HEK293 (cell line): ENCODE results near the gene RFPL2.

Source experiments
- CTCF ChIP-seq: fragments of 450-650 bp; formaldehyde crosslinking; IDR thresholded peaks from 2 replicates; pipeline ENCODE4 v1.5.1; 2016; ENCODE audit warnings: missing biosample characterization, missing genetic modification characterization
- IKZF3 ChIP-seq: fragments of 450-650 bp; IDR thresholded peaks from 2 replicates; pipeline ENCODE4 v1.5.0; 2018; ENCODE audit warnings: missing biosample characterization, mild to moderate bottlenecking, missing genetic modification characterization, moderate library complexity
- KLF1 ChIP-seq: fragments of 450-650 bp; formaldehyde crosslinking; IDR thresholded peaks from 2 replicates; pipeline ENCODE4 v1.5.1; 2016; ENCODE audit warnings: missing biosample characterization, missing genetic modification characterization
- MEIS1 ChIP-seq: sonication (generic); formaldehyde crosslinking; IDR thresholded peaks from 2 replicates; pipeline ENCODE4 v1.8.1; 2022; ENCODE audit warnings: missing genetic modification reagents, mild to moderate bottlenecking, borderline replicate concordance
- OVOL3 ChIP-seq: fragments of 450-650 bp; formaldehyde crosslinking; IDR thresholded peaks from 2 replicates; pipeline ENCODE4 v1.5.1; 2016; ENCODE audit warnings: missing biosample characterization, missing genetic modification characterization
- REPIN1 ChIP-seq: fragments of 450-650 bp; formaldehyde crosslinking; IDR thresholded peaks from 2 replicates; pipeline ENCODE4 v1.5.1; 2017; ENCODE audit warnings: missing biosample characterization, missing genetic modification characterization, low read depth
- SCRT1 ChIP-seq: fragments of 450-650 bp; formaldehyde crosslinking; IDR thresholded peaks from 2 replicates; pipeline ENCODE4 v1.5.1; 2016; ENCODE audit warnings: missing biosample characterization, missing genetic modification characterization, borderline replicate concordance
- SP3 ChIP-seq: fragments of 450-650 bp; formaldehyde crosslinking; IDR thresholded peaks from 2 replicates; pipeline ENCODE4 v1.5.1; 2016; ENCODE audit warnings: missing biosample characterization, missing genetic modification characterization
- TRIM28 ChIP-seq: IDR thresholded peaks from 2 replicates; pipeline ENCODE4 v1.6.1; 2011; ENCODE audit warnings: low read length, control low read depth, borderline replicate concordance
- ZFP69B ChIP-seq: fragments of 450-650 bp; formaldehyde crosslinking; IDR thresholded peaks from 2 replicates; pipeline ENCODE4 v1.5.1; 2016; ENCODE audit warnings: missing biosample characterization, missing genetic modification characterization
- ZNF132 ChIP-seq: fragments of 450-650 bp; formaldehyde crosslinking; IDR thresholded peaks from 2 replicates; pipeline ENCODE4 v1.5.1; 2017; ENCODE audit warnings: missing biosample characterization, missing genetic modification characterization, borderline replicate concordance
- ZNF140 ChIP-seq: fragments of 450-650 bp; formaldehyde crosslinking; IDR thresholded peaks from 2 replicates; pipeline ENCODE4 v1.5.1; 2016; ENCODE audit warnings: missing biosample characterization, missing genetic modification characterization
- ZNF16 ChIP-seq: fragments of 450-650 bp; formaldehyde crosslinking; IDR thresholded peaks from 2 replicates; pipeline ENCODE4 v1.5.1; 2016; ENCODE audit warnings: low read depth, missing biosample characterization, missing genetic modification characterization
- ZNF169 ChIP-seq: fragments of 450-650 bp; formaldehyde crosslinking; IDR thresholded peaks from 2 replicates; pipeline ENCODE4 v1.5.1; 2016; ENCODE audit warnings: missing biosample characterization, missing genetic modification characterization
- ZNF18 ChIP-seq: fragments of 450-650 bp; formaldehyde crosslinking; IDR thresholded peaks from 2 replicates; pipeline ENCODE4 v1.5.1; 2016; ENCODE audit warnings: missing biosample characterization, missing genetic modification characterization
- ZNF184 ChIP-seq: fragments of 450-650 bp; IDR thresholded peaks from 2 replicates; pipeline ENCODE4 v1.5.1; 2018; ENCODE audit warnings: missing biosample characterization, mild to moderate bottlenecking, missing genetic modification characterization
- ZNF202 ChIP-seq: fragments of 450-650 bp; formaldehyde crosslinking; IDR thresholded peaks from 2 replicates; pipeline ENCODE4 v1.5.1; 2016; ENCODE audit warnings: missing biosample characterization, missing genetic modification characterization, borderline replicate concordance
- ZNF350 ChIP-seq: fragments of 450-650 bp; formaldehyde crosslinking; IDR thresholded peaks from 2 replicates; pipeline ENCODE4 v1.5.0; 2017; ENCODE audit warnings: missing biosample characterization, mild to moderate bottlenecking, missing genetic modification characterization
- ZNF530 ChIP-seq: fragments of 450-650 bp; formaldehyde crosslinking; IDR thresholded peaks from 2 replicates; pipeline ENCODE4 v1.5.1; 2016; ENCODE audit warnings: low read depth, missing biosample characterization, missing genetic modification characterization
- ZNF629 ChIP-seq: fragments of 450-650 bp; formaldehyde crosslinking; IDR thresholded peaks from 2 replicates; pipeline ENCODE4 v1.5.1; 2017; ENCODE audit warnings: missing biosample characterization, missing genetic modification characterization
- ZNF692 ChIP-seq: fragments of 450-650 bp; formaldehyde crosslinking; IDR thresholded peaks from 2 replicates; pipeline ENCODE4 v1.5.1; 2016; ENCODE audit warnings: missing biosample characterization, missing genetic modification characterization
- ZNF747 ChIP-seq: fragments of 450-650 bp; formaldehyde crosslinking; IDR thresholded peaks from 2 replicates; pipeline ENCODE4 v1.5.1; 2016; ENCODE audit warnings: missing biosample characterization, missing genetic modification characterization
- ZSCAN18 ChIP-seq: fragments of 450-650 bp; formaldehyde crosslinking; IDR thresholded peaks from 2 replicates; pipeline ENCODE4 v1.5.1; 2016; ENCODE audit warnings: missing biosample characterization, missing genetic modification characterization
- ZSCAN5A ChIP-seq: fragments of 450-650 bp; formaldehyde crosslinking; IDR thresholded peaks from 2 replicates; pipeline ENCODE4 v1.5.1; 2016; ENCODE audit warnings: missing biosample characterization, missing genetic modification characterization
- TF ChIP-seq, protein P1 (sequence below): fragments of 450-650 bp; formaldehyde crosslinking; IDR thresholded peaks from 2 replicates; pipeline ENCODE4 v1.5.1; 2016; ENCODE audit warnings: missing biosample characterization, missing genetic modification characterization
- TF ChIP-seq, protein P2 (sequence below): fragments of 450-650 bp; formaldehyde crosslinking; conservative IDR thresholded peaks from 2 replicates; pipeline ENCODE4 v1.5.1; 2016; ENCODE audit warnings: low read depth, missing biosample characterization, missing genetic modification characterization

Gene RFPL2

GRCh38 chr22:32204040-32204855 is 625 bp downstream of the RFPL2 start (continued):
- TF ChIP-seq ZSCAN18 (tag by site-specific recombination) (no peak), SCRT1 (no peak), ZNF140 (no peak), ZNF132 (no peak), ZFP69B (tag by site-specific recombination) (no peak), ZNF629 (no peak), OVOL3 (no peak), ZNF16 (no peak), ZNF184 (tag by site-specific recombination) (no peak), CTCF (peak; percentile 85), ZNF530 (tag by site-specific recombination) (no peak), SP3 (tag by site-specific recombination) (peak; percentile 31; the same call in 1 of the 2 replicates), ZNF350 (no peak), REPIN1 (no peak), MEIS1 (CRISPR knock-in tag) (no peak), TRIM28 (no peak), ZSCAN5A (no peak), KLF1 (tag by site-specific recombination) (no peak), ZNF169 (tag by site-specific recombination) (no peak), ZNF18 (tag by site-specific recombination) (no peak), ZNF692 (tag by site-specific recombination) (no peak), ZNF202 (tag by site-specific recombination) (no peak), IKZF3 (tag by site-specific recombination) (no peak), ZNF747 (tag by site-specific recombination) (no peak)
- TF ChIP-seq, protein P1, sequence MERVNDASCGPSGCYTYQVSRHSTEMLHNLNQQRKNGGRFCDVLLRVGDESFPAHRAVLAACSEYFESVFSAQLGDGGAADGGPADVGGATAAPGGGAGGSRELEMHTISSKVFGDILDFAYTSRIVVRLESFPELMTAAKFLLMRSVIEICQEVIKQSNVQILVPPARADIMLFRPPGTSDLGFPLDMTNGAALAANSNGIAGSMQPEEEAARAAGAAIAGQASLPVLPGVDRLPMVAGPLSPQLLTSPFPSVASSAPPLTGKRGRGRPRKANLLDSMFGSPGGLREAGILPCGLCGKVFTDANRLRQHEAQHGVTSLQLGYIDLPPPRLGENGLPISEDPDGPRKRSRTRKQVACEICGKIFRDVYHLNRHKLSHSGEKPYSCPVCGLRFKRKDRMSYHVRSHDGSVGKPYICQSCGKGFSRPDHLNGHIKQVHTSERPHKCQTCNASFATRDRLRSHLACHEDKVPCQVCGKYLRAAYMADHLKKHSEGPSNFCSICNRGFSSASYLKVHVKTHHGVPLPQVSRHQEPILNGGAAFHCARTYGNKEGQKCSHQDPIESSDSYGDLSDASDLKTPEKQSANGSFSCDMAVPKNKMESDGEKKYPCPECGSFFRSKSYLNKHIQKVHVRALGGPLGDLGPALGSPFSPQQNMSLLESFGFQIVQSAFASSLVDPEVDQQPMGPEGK, result peak; percentile 84
- TF ChIP-seq, protein P2, sequence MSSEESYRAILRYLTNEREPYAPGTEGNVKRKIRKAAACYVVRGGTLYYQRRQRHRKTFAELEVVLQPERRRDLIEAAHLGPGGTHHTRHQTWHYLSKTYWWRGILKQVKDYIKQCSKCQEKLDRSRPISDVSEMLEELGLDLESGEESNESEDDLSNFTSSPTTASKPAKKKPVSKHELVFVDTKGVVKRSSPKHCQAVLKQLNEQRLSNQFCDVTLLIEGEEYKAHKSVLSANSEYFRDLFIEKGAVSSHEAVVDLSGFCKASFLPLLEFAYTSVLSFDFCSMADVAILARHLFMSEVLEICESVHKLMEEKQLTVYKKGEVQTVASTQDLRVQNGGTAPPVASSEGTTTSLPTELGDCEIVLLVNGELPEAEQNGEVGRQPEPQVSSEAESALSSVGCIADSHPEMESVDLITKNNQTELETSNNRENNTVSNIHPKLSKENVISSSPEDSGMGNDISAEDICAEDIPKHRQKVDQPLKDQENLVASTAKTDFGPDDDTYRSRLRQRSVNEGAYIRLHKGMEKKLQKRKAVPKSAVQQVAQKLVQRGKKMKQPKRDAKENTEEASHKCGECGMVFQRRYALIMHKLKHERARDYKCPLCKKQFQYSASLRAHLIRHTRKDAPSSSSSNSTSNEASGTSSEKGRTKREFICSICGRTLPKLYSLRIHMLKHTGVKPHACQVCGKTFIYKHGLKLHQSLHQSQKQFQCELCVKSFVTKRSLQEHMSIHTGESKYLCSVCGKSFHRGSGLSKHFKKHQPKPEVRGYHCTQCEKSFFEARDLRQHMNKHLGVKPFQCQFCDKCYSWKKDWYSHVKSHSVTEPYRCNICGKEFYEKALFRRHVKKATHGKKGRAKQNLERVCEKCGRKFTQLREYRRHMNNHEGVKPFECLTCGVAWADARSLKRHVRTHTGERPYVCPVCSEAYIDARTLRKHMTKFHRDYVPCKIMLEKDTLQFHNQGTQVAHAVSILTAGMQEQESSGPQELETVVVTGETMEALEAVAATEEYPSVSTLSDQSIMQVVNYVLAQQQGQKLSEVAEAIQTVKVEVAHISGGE, result peak; percentile 94
